Measurements from ENCODE around the gene TMEM52. TPM values are rescaled to one million over a fixed set of nuclear protein-coding genes. Genes with fewer than 3 reads are reported as not detected.
A peak's percentile ranks its signal among the peaks of the same experiment; 100 is the strongest.

The TMEM52 gene
- polyA plus RNA-seq, 3 donors from 2014 or later = 0.18 TPM; not detected in 2

GRCh38 chr1:1895456-1896336 lies 23.4 kb downstream of the TMEM52 start:
- no peaks in the 10 kb centered on the region for H3K9me3 Mint-ChIP-seq
- H3K4me1 Mint-ChIP-seq = peaks cover 21 to 30% of the 10 kb centered on the region in 2 donors
- no peaks in the 10 kb centered on the region for H3K36me3 Mint-ChIP-seq
- peaks cover 9 to 12% (median 9%) of the 10 kb centered on the region in 3 donors for H3K27me3 Mint-ChIP-seq (ENCODE audit: low read depth in 3 of 3)
- peak overlapping the region in 2 of 5 donors; percentile 21 to 46 for H3K4me3 Mint-ChIP-seq
- H3K27ac Mint-ChIP-seq = no peak overlapping the region
- DNase-seq = no peak

GRCh38 chr1:1895060-1895418 lies 24.0 kb downstream of the TMEM52 start:
- Mint-ChIP-seq H3K4me1 (peaks cover 21 to 30% of the 10 kb centered on the region in 2 donors), H3K4me3 (peak overlapping the region in 1 of 5 donors; percentile 15), H3K27ac (no peak overlapping the region), H3K36me3 (no peaks in the 10 kb centered on the region), H3K9me3 (no peaks in the 10 kb centered on the region), H3K27me3 (ENCODE audit: low read depth in 3 of 3) (peaks cover 9 to 13% (median 10%) of the 10 kb centered on the region in 3 donors)
- no peak for DNase-seq

GRCh38 chr1:1894354-1895059 lies 24.6 kb downstream of the TMEM52 start:
- Mint-ChIP-seq H3K27ac (peak overlapping the region in 1 of 6 donors; percentile 17), H3K9me3 (no peaks in the 10 kb centered on the region), H3K4me3 (peak overlapping the region in 1 of 5 donors; percentile 15), H3K36me3 (no peaks in the 10 kb centered on the region), H3K27me3 (ENCODE audit: low read depth in 3 of 3) (peaks cover 11 to 15% (median 14%) of the 10 kb centered on the region in 3 donors), H3K4me1 (peaks cover 22 to 29% of the 10 kb centered on the region in 2 donors)
- DNase-seq = no peak

GRCh38 chr1:1893997-1894353 lies 25.1 kb downstream of the TMEM52 start:
- H3K36me3 Mint-ChIP-seq = no peaks in the 10 kb centered on the region
- no peak overlapping the region for H3K27ac Mint-ChIP-seq
- H3K4me1 Mint-ChIP-seq = peaks cover 28 to 33% of the 10 kb centered on the region in 2 donors
- H3K4me3 Mint-ChIP-seq = no peak overlapping the region
- DNase-seq = no peak
- peaks cover 14 to 19% (median 15%) of the 10 kb centered on the region in 3 donors for H3K27me3 Mint-ChIP-seq (ENCODE audit: low read depth in 3 of 3)
- H3K9me3 Mint-ChIP-seq = no peaks in the 10 kb centered on the region

- DNase-seq = no peak
- peak overlapping the region in 2 of 6 donors; percentile 48 to 59 for H3K27ac Mint-ChIP-seq
- no peaks in the 10 kb centered on the region for H3K36me3 Mint-ChIP-seq
- peaks cover 33 to 39% of the 10 kb centered on the region in 2 donors for H3K4me1 Mint-ChIP-seq
- peak overlapping the region in 3 of 5 donors; percentile 41 to 67 (median 53) for H3K4me3 Mint-ChIP-seq
- H3K9me3 Mint-ChIP-seq = no peaks in the 10 kb centered on the region
- H3K27me3 Mint-ChIP-seq (ENCODE audit: low read depth in 3 of 3) = peaks cover 14 to 24% (median 15%) of the 10 kb centered on the region in 3 donors
Measured at GRCh38 chr1:1893291-1893985, 25.6 kb downstream of the TMEM52 start.

- Mint-ChIP-seq H3K27ac (peak overlapping the region; percentile 85 to 98 (median 96)), H3K36me3 (no peaks in the 10 kb centered on the region), H3K27me3 (ENCODE audit: low read depth in 3 of 3) (peaks cover 14 to 28% (median 15%) of the 10 kb centered on the region in 3 donors), H3K9me3 (no peaks in the 10 kb centered on the region), H3K4me1 (peaks cover 40 to 46% of the 10 kb centered on the region in 2 donors), H3K4me3 (peak overlapping the region; percentile 82 to 93 (median 90))
- no peak for DNase-seq
Measured at GRCh38 chr1:1892763-1893120, 26.3 kb downstream of the TMEM52 start.

GRCh38 chr1:1892079-1892762 lies 26.9 kb downstream of the TMEM52 start:
- Mint-ChIP-seq H3K27ac (peak overlapping the region; percentile 85 to 98 (median 96)), H3K4me1 (peaks cover 45 to 51% of the 10 kb centered on the region in 2 donors), H3K27me3 (ENCODE audit: low read depth in 3 of 3) (peaks cover 14 to 28% (median 15%) of the 10 kb centered on the region in 3 donors), H3K4me3 (peak overlapping the region; percentile 82 to 93 (median 90)), H3K9me3 (no peaks in the 10 kb centered on the region), H3K36me3 (no peaks in the 10 kb centered on the region)
- DNase-seq = no peak

- Mint-ChIP-seq H3K4me1 (peaks cover 52 to 55% of the 10 kb centered on the region in 2 donors), H3K27me3 (ENCODE audit: low read depth in 3 of 3) (peaks cover 14 to 28% (median 15%) of the 10 kb centered on the region in 3 donors), H3K27ac (peak overlapping the region; percentile 85 to 98 (median 96)), H3K36me3 (no peaks in the 10 kb centered on the region), H3K4me3 (peak overlapping the region; percentile 82 to 93 (median 90)), H3K9me3 (no peaks in the 10 kb centered on the region)
- DNase-seq = peak; percentile 66 to 81 (median 81)
Measured at GRCh38 chr1:1891349-1892078, 27.6 kb downstream of the TMEM52 start.

GRCh38 chr1:1890506-1891348 lies 28.4 kb downstream of the TMEM52 start, which contains the start of gene GNB1:
Gene GNB1, minus strand, starts transcription at chr1:1891087. Its CDS starts 65,634 bp downstream, at chr1:1825453.
- H3K27me3 Mint-ChIP-seq (ENCODE audit: low read depth in 3 of 3) = peaks cover 11 to 28% (median 12%) of the 10 kb centered on the region in 3 donors

GRCh38 chr1:1889847-1890505 lies 29.1 kb downstream of the TMEM52 start:
- Mint-ChIP-seq H3K36me3 (no peaks in the 10 kb centered on the region), H3K9me3 (no peaks in the 10 kb centered on the region), H3K27ac (peak overlapping the region; percentile 82 to 94 (median 86)), H3K4me1 (peaks cover 53 to 54% of the 10 kb centered on the region in 2 donors), H3K27me3 (ENCODE audit: low read depth in 3 of 3) (peaks cover 7 to 28% (median 11%) of the 10 kb centered on the region in 3 donors), H3K4me3 (peak overlapping the region; percentile 78 to 89 (median 85))
- peak; percentile 49 to 67 (median 56) for DNase-seq

More at GRCh38 chr1:1890506-1891348, 28.4 kb downstream of the TMEM52 start, which contains the start of gene GNB1:
- peak; percentile 92 to 94 (median 93) for DNase-seq
- Mint-ChIP-seq H3K4me1 (peaks cover 56% of the 10 kb centered on the region in 2 donors), H3K9me3 (no peaks in the 10 kb centered on the region), H3K27ac (peak within 1 kb of the TSS; percentile 85 to 98 (median 96)), H3K36me3 (no peaks in the 10 kb centered on the region), H3K4me3 (peak within 1 kb of the TSS; percentile 85 to 93 (median 90))

- DNase-seq = no peak
- Mint-ChIP-seq H3K4me1 (peaks cover 52 to 54% of the 10 kb centered on the region in 2 donors), H3K36me3 (no peaks in the 10 kb centered on the region), H3K9me3 (no peaks in the 10 kb centered on the region), H3K27ac (peak overlapping the region; percentile 82 to 94 (median 86)), H3K4me3 (peak overlapping the region; percentile 78 to 89 (median 85)), H3K27me3 (ENCODE audit: low read depth in 3 of 3) (peaks cover 6 to 25% (median 8%) of the 10 kb centered on the region in 3 donors)
Measured at GRCh38 chr1:1889090-1889750, 29.9 kb downstream of the TMEM52 start.
